Skin epidermis (tissue), 12 donors: ENCODE measurements around the gene HMCN2.

Source experiments
- H3K27ac ChIP-seq, 21 experiments: fragments of 200-600 bp; sonication (generic) in 11 of 21; one replicate each; pipeline ENCODE4 v1.5.0; 2020; ENCODE audit warnings: mild to moderate bottlenecking in 3 of 21, inconsistent platforms in 2 of 21, moderate library complexity in 2 of 21
- H3K4me3 ChIP-seq, 7 experiments: fragments of 200-600 bp; sonication (generic) in 2 of 7; one replicate each; pipeline ENCODE4 v1.5.0; 2020; ENCODE audit warnings: inconsistent platforms in 2 of 7, mild to moderate bottlenecking in 2 of 7, moderate library complexity in 1 of 7

Gene HMCN2

DNA sequence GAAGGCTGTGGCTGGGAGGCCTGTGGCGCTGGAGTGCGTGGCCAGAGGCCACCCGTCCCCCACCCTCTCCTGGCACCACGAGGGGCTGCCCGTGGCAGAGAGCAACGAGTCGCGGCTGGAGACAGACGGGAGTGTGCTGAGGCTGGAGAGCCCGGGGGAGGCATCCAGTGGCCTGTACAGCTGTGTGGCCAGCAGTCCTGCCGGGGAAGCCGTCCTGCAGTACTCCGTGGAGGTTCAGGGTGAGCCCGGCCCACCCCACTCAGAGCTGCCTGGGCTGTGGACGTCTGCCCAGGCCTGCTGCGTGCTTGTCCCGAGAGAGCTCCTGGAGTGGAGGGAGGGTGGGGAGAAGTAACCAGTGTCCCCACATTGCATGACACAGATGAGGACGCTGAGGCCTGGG, 89.2 kb downstream of the HMCN2 start:
- Histone ChIP-seq H3K27ac (no peak overlapping the region), H3K4me3 (no peak overlapping the region)

GRCh38 chr9:130356033-130356432, 90.5 kb downstream of the HMCN2 start:
- Histone ChIP-seq H3K4me3 (no peak overlapping the region), H3K27ac (no peak overlapping the region)

DNA sequence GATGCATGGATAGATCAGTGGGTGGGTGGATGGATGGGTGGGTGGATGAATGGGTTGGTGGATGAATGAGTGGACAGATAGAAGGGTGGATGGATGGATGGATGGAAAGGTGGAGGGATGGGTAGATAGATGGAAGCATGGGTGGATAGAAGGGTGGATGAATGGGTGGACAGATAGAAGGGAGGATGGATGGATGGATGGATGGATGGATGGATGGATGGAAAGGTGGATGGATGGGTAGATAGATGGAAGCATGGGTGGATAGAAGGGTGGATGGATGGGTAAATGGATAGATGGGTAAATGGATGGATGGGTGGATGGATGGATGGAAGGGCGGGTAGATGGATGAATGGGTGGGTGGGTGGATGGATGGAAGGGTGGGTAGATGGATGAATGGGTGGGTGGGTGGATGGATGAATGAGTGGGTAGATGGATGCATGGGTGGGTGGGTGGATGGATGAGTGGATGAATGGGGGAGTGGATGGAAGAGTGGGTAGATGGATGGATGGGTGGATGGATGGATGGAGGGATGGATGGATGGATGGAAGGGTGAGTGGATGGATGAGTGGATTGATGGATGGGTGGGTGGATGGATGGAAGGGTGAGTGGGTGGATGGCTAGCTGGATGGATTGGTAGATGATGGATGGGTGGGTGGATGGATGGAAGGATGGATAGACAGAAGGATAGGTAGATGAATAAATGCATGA, 91.5 kb downstream of the HMCN2 start:
- Histone ChIP-seq H3K4me3 (no peak overlapping the region), H3K27ac (no peak overlapping the region)

GRCh38 chr9:130358928-130359327, 93.4 kb downstream of the HMCN2 start:
- Histone ChIP-seq H3K27ac (no peak overlapping the region), H3K4me3 (no peak overlapping the region)

GRCh38 chr9:130359819-130360218, 94.3 kb downstream of the HMCN2 start:
- no peak overlapping the region for H3K27ac ChIP-seq
- no peak overlapping the region for H3K4me3 ChIP-seq

GRCh38 chr9:130360672-130361071, 95.1 kb downstream of the HMCN2 start:
- no peak overlapping the region for H3K27ac ChIP-seq
- H3K4me3 ChIP-seq = no peak overlapping the region

DNA sequence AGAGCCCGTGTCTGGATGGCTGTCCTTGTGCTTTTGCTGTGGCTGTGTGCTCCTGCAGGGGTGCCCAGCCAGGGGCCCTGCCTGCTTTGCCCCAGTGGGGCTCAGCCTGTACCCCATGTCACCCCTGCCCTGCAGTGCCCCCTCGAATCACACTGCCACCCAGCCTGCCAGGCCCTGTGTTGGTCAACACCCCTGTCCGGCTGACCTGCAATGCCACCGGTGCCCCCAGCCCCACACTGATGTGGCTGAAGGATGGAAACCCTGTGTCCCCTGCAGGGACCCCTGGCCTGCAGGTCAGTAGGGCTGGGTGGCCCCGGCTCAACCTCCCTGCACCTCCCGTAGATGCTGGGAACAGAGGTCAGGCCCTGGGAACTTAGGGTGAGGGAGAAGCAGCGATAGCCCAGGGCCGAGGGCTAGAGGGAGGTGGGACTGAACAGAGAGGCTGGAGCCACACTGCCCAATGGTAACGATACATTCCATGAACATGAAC, 96.4 kb downstream of the HMCN2 start:
- Histone ChIP-seq H3K27ac (no peak overlapping the region), H3K4me3 (no peak overlapping the region)

- no peak overlapping the region for H3K4me3 ChIP-seq
- no peak overlapping the region for H3K27ac ChIP-seq
Observed at GRCh38 chr9:130362691-130363090, 97.1 kb downstream of the HMCN2 start.

GRCh38 chr9:130363755-130364404, 98.3 kb downstream of the HMCN2 start:
- H3K27ac ChIP-seq = no peak overlapping the region
- H3K4me3 ChIP-seq = no peak overlapping the region

DNA sequence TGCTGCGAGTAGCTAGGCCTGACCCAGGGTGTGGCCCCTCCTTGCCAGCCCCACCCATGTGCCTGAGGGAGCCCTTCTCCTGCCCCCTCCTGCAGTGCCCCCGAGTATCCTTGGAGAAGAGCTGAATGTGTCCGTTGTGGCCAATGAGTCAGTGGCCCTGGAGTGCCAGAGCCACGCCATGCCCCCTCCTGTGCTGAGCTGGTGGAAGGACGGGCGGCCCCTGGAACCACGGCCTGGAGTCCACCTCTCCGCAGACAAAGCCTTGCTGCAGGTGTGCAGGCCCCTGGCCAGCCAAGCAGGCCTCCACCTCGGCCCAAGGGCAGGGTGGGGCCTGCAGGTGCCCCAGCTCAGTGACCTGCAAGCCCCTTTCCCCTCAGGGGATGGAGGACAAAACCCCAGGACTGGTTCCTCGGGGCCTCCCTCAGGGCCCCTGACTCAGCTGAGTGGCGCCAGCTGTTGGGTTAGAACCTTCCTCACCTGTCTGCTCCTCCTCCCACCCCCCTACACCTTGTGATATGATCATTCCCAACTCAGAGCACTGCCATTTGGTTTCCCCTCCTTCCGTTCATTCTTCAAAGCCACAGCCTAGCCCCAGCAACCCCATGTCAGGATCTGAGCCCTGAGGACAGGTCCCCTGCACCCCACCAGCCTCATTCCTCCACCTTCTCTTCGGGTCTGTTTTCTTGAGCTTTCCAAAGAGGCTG, 99.2 kb downstream of the HMCN2 start:
- Histone ChIP-seq H3K27ac (no peak overlapping the region), H3K4me3 (no peak overlapping the region)

- Histone ChIP-seq H3K27ac (no peak overlapping the region), H3K4me3 (no peak overlapping the region)
Observed at GRCh38 chr9:130365323-130365721, 99.8 kb downstream of the HMCN2 start.

- no peak overlapping the region for H3K27ac ChIP-seq
- H3K4me3 ChIP-seq = no peak overlapping the region
Observed at GRCh38 chr9:130366072-130366471, 100.5 kb downstream of the HMCN2 start.

DNA sequence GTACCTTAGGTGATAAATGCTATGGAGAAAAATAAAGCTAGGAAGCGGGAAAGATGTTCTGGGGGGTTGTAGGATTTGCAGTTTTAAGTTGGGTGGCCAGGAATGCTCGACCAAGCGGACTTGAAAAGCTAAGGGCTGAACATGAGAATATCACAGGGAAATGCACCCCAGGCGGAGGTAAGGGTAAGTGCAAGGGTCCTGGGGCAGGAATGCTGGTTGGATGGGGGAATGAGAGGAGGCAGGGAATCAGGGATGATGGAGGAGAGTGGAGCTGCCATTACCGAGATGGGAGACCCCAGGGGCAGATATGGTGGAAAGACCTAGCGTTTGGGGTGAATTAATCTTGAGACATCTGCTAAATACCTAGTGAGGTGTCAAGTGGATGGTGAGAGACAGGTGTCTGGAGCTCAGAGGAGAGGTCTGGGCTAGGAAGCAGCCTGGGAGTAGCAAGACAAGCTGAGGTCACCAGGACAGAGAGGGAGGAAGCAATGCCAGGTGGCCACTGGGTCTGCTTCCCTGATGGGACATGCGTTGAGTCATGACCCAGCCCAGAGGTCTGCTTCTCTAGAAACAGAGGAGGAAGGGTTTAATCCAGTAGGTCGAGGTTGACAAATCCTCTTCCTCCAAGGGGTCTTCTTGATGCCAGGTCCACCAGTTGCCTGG, 101.5 kb downstream of the HMCN2 start:
- Histone ChIP-seq H3K4me3 (no peak overlapping the region), H3K27ac (no peak overlapping the region)

DNA sequence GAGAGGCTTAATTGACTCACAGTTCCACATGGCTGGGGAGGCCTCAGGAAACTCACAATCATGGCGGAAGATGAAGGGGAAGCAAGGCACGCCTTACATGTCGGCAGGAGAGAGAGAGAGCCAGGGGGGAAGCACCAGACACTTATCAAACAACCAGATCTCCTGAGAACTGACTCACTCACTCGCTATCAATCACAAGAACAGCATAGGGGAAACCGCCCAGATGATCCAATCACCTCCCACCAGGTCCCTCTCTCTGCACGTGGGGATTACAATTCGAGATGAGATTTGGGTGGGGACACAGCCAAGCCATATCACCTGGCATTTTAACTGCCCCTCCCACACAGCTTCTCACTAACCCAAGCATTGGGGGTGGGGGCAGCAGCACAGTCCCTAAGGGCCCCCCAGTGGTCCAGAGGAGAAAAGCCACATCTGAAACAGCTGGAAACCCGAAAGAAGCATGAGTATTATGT, 103.1 kb downstream of the HMCN2 start:
- no peak overlapping the region for H3K4me3 ChIP-seq
- no peak overlapping the region for H3K27ac ChIP-seq

GRCh38 chr9:130370226-130370625, 104.7 kb downstream of the HMCN2 start:
- H3K4me3 ChIP-seq = no peak overlapping the region

DNA sequence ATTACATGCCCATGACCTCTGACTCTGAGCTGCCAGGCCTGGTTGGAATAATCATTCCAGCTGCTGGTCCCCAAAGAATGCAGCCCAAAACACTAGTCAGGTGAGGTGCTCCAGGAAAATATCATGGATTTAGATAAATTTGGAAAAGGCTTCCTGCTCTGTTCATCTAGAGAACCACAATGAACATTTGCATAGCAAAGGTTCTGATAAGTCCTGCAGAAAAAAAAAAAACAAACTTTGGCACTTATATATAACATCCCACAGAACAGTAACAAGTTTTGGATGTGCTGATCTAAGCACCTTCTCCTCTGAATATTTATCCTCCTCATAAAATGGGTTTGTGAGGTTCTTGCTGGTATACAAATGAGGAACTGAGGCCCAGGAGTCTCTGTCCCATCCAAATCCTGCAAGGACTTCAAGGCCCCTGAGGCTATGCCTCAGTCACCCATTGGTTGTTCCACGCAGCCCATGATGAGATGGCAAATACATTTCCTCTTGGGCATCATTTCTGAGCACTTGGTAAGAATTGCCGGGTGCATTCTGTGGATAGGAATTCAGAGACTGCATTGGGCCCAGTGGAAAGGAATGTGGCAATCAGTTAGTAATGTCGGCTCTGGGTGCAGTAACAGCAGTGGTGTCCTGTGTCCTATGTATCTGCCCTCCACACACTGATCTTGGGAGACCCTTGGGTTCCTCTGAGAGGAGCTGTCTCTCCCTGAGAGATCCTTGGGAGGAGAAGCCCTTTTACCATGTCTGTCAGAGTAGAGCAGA, 105.8 kb downstream of the HMCN2 start:
- H3K4me3 ChIP-seq = no peak overlapping the region
- H3K27ac ChIP-seq = no peak overlapping the region

More at GRCh38 chr9:130370226-130370625, 104.7 kb downstream of the HMCN2 start:
- H3K27ac ChIP-seq = no peak overlapping the region

- Histone ChIP-seq H3K27ac (no peak overlapping the region), H3K4me3 (no peak overlapping the region)
Observed at GRCh38 chr9:130372057-130372456, 106.5 kb downstream of the HMCN2 start.

DNA sequence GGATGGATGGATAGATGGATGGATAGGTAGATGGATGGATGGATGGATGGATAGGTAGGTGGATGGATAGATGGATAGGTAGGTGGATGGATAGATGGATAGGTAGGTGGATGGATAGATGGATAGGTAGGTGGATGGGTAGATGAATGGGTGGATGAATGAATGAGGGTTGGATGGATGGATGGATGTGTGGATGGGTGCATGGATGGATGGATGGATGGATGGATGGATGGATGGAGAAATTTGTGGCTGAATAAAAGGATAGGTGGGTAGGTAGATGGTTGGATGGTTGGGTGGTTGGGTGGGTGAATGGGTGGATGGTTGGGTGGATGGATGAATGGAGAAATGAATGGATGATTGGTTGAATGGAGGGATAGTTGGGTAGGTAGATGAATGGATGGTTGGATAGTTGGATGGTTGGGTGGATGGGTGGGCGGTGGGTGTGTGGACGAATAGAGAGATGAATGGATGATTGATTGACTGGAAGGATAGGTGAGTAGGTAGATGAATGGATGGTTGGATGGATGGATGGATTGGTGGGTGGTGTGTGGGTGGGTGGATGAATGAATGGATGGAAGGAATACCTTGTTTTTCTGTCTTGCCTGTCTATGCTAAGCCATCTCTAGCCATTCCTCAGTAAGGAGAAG, 108.2 kb downstream of the HMCN2 start:
- no peak overlapping the region for H3K27ac ChIP-seq
- no peak overlapping the region for H3K4me3 ChIP-seq

GRCh38 chr9:130377612-130378011, 112.1 kb downstream of the HMCN2 start:
- H3K4me3 ChIP-seq = no peak overlapping the region
- no peak overlapping the region for H3K27ac ChIP-seq
